ENCODE measurements around the gene EHMT2.
"Not testable (repeated sequence)": the region's sequence is repeated elsewhere in the genome, so short reads cannot be mapped to it uniquely, and the experiment has no call there.

The EHMT2 gene

GRCh38 chr6:31865205-31866118, 32.0 kb downstream of the EHMT2 start:
- no peak for DNase-seq

- no peak for DNase-seq
Observed at GRCh38 chr6:31864818-31865204, 32.7 kb downstream of the EHMT2 start.

GRCh38 chr6:31864123-31864562, 33.4 kb downstream of the EHMT2 start:
- DNase-seq = not testable (repeated sequence)

GRCh38 chr6:31862344-31863235, 34.9 kb downstream of the EHMT2 start, which contains the start of gene NEU1:
NEU1 (minus strand) TSS chr6:31862821; CDS start chr6:31862776, 45 bp downstream.
- peak; percentile 97 for DNase-seq

GRCh38 chr6:31861919-31862343, 35.6 kb downstream of the EHMT2 start:
- DNase-seq = no peak

- no peak for DNase-seq
Observed at GRCh38 chr6:31861150-31861549, 36.3 kb downstream of the EHMT2 start.

GRCh38 chr6:31860349-31860748, 37.1 kb downstream of the EHMT2 start:
- DNase-seq = no peak

- no peak for DNase-seq
Observed at GRCh38 chr6:31859923-31860322, 37.6 kb downstream of the EHMT2 start.

GRCh38 chr6:31858707-31859106, 38.8 kb downstream of the EHMT2 start:
- no peak for DNase-seq

- DNase-seq = not testable (repeated sequence)
Observed at GRCh38 chr6:31857774-31858173, 39.7 kb downstream of the EHMT2 start.

- not testable (repeated sequence) for DNase-seq
Observed at GRCh38 chr6:31851980-31852718, 45.3 kb downstream of the EHMT2 start.

GRCh38 chr6:31851485-31851832, 46.0 kb downstream of the EHMT2 start:
- DNase-seq = no peak

GRCh38 chr6:31850765-31851484, 46.6 kb downstream of the EHMT2 start:
- DNase-seq = no peak

GRCh38 chr6:31847276-31847978, 50.1 kb downstream of the EHMT2 start:
- DNase-seq = no peak

GRCh38 chr6:31844507-31844906, 53.0 kb downstream of the EHMT2 start:
- DNase-seq = no peak

- DNase-seq = no peak
Observed at GRCh38 chr6:31842053-31842452, 55.4 kb downstream of the EHMT2 start.

GRCh38 chr6:31839779-31840126, 57.7 kb downstream of the EHMT2 start:
- DNase-seq = not testable (repeated sequence)

GRCh38 chr6:31838968-31839367, 58.5 kb downstream of the EHMT2 start:
- no peak for DNase-seq

- not testable (repeated sequence) for DNase-seq
Observed at GRCh38 chr6:31838114-31838553, 59.4 kb downstream of the EHMT2 start.

GRCh38 chr6:31837369-31838113, 60.0 kb downstream of the EHMT2 start:
- no peak for DNase-seq

All from SIG-M5 (cell line).